GM18499 (cell line): ENCODE measurements around the gene PCID2.

Experiments used
- ATAC-seq: cut with Tn5 transposase; IDR thresholded peaks from one replicate; pipeline ENCODE4 v1.9.1; 2021; ENCODE audit warnings: moderate number of reproducible peaks; ENCODE audit not compliant: insufficient read depth, unreplicated experiment

The PCID2 gene

GRCh38 chr13:113135281-113135760 lies 73.1 kb downstream of the PCID2 start:
- ATAC-seq = no peak

DNA sequence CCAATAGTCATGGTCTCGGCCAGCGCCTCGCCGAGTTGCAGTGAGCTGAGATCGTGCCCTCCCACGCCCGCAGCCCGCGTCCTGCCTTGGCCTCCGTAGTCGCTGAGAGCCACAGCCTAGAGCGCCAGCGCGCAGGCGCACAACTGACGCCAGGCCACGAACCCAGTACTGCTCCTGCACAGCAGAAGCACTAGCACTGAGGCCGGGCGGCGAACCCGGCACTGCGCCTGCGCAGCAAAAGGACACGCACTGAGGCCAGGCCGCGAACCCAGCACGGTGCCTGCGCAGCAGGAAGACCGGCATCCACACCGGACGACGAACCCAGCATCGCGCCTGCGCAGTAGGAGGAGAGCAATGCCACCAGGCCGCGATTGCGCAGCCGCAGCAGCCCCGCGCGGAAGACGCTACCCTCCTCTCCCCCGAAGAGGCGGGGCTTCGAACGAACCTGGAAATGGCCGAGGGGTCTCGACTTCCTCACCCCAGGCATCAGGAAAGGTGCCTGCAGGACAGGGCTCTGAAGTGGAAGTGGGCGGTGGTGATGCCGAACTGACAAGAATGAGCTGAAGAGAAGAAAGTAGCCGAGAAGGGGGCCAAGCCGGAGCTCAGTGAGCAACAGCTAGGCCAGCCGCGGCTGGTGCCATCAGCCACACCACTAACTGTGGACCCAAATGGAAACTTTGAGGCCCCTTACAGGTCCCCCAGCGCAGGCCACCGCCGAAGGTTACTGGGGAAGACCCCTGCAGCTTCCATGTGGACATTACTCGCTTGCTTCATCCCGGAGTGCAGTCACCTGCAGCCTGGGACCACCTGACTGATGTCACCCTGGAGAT lies 78.3 kb downstream of the PCID2 start:
- ATAC-seq = no peak

DNA sequence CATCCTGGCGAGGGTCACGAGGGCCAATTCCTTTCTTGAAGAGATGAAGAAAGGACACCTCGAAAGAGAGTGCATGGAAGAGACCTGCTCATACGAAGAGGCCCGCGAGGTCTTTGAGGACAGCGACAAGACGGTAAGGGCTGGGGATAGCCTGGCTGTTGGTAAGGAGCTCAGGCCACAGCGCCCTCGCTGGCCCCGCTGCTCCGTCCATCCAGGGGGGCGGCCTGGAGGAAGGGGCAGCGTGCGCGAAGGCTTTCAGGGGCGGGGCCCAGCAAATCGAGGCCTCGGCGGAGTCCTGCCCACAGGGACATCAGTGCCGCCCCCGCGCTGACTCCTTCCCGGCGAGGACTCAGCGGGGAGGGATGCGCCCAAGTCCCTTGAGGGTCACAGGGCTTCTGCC lies 79.0 kb downstream of the PCID2 start:
- ATAC-seq = no peak
